Ecto neural progenitor cell (in vitro differentiated cells): ENCODE measurements around the gene OR51A2.
"Not testable (repeated sequence)": the region's sequence is repeated elsewhere in the genome, so short reads cannot be mapped to it uniquely, and the experiment has no call there.

Experiments
- DNase-seq: peaks from one replicate; pipeline ENCODE4 v3.0.0-alpha.2; 2018; ENCODE audit warnings: low spot score

The OR51A2 gene

GRCh38 chr11:4955613-4956012 is at the start of gene OR51A2:
Gene OR51A2, minus strand, starts transcription at chr11:4955713. Its CDS starts 0 bp downstream, at chr11:4955713.
- DNase-seq, result not testable (repeated sequence)

GRCh38 chr11:5004424-5005274 is 49.1 kb upstream of the OR51A2 start:
- DNase-seq, result peak; percentile 53

DNA sequence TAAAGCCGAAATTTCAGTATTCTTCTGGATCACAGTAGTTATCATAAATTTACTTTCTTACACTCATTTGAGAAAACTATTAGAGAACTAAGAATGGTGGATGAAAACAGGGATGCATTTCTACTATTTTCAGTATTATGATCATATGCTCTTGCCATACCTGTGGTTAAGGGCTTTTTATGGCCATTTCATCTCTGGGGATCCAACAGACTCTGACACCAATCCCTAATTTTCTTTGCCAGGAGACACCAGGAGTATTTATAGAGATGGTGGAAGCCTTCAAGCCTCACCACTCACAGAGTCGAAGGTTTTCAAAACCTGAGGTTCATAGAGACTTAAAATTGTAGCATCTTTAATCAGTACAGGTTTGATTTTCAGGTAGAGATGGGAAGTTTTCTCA is 39.0 kb upstream of the OR51A2 start, which contains the start of gene OR51L1:
Gene OR51L1, plus strand, starts transcription at position 301 of the 400 bp plus-strand sequence. CDS start 4,132 bp downstream, outside the sequence.
- no peak for DNase-seq

DNA sequence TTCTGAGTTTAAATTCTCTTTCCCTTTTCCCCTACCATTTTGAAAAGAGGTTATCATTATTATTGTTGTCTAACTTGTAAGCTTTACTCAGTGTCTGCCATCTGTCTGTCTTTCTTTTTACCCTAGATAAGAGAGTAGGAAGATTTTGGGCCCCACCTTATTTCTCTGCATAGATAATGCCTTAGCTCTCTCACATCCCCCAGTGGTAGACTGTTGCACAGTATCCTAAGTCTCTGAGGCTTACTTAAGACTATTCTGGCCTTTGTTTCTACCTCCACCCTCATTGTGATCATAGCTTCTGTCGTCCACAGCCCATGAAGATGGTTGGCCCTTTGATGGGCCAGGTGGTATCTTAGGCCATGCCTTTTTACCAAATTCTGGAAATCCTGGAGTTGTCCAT is 35.5 kb upstream of the OR51A2 start:
- no peak for DNase-seq

DNA sequence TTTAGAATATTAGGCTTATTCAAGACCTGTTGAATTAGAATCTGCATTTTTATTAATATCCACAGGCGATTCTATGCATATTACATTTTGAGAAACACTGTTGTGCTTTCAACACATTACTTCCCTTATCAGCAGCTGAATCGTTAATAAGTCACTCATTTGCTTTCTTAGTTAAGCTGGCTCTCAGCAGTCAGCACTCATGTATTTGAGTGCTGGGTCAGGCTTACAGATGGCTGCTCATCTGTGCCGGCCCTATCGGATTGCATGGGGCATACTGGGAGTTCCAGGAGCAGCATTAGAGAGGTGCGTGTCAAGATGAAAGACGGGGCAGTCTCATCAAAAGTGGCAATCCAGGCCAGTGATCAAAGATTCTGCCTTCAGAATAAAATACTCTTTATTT is 28.3 kb upstream of the OR51A2 start:
- no peak for DNase-seq

DNA sequence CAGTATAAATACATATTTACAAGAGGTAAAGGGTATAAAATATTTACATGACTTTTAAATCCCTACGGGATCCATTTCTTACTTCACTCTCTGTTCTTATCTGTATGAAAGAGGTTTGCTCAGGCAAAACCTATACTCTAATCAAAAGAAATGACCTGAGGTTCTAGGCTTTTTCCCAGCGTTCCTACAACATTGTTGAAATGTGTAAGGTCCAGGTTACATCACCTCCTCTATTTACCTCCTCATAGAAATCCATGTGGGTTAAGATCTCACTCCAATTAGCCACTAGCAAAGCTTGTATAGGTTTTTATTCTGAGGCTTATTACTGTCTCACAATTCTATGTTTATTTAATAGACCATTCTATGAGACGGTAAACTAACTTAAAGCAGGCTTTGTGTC is 27.2 kb upstream of the OR51A2 start:
- DNase-seq, result no peak

- DNase-seq, result no peak
Measured at GRCh38 chr11:4979036-4979435, 23.5 kb upstream of the OR51A2 start.

GRCh38 chr11:4975436-4975835 is 19.9 kb upstream of the OR51A2 start:
- DNase-seq, result no peak

- no peak for DNase-seq
Measured at GRCh38 chr11:4962816-4963215, 7.3 kb upstream of the OR51A2 start.

- no peak for DNase-seq
Measured at GRCh38 chr11:4960877-4961276, 5.4 kb upstream of the OR51A2 start.

- DNase-seq, result no peak
Measured at GRCh38 chr11:4957396-4957795, 1.9 kb upstream of the OR51A2 start.

DNA sequence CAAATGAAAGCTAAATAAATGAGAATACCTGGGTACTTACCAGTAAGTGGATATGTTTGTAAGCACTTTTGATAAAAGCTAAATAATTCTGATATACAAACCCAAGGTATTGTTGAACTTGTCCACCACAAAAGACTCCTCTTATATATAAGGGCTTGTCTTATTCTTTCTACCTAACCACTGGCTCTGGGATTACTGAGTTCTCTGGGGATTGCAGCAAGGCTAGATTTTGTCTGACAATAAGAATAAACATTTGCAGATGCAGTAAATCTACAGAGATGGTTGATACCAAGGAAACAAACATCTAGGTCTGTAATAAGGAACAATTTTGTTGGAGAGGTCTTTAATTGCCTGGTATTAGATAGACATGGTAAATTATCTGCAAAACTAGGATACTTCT is 8.0 kb downstream of the OR51A2 start, which contains the start of gene OR51A4:
Gene OR51A4, minus strand, starts transcription at position 101 of the 400 bp plus-strand sequence. CDS start 505 bp downstream, outside the sequence.
- DNase-seq, result no peak

- DNase-seq, result no peak
Measured at GRCh38 chr11:4936745-4937144, 18.8 kb downstream of the OR51A2 start.

GRCh38 chr11:4932751-4933150 is 22.8 kb downstream of the OR51A2 start:
- DNase-seq, result no peak

GRCh38 chr11:4926608-4927007 is 28.9 kb downstream of the OR51A2 start:
- no peak for DNase-seq

- no peak for DNase-seq
Measured at GRCh38 chr11:4924239-4924638, 31.3 kb downstream of the OR51A2 start, which contains the start of gene OR51G1. Gene OR51G1, minus strand, starts transcription at chr11:4924339. Its CDS starts 0 bp downstream, at chr11:4924339.

- DNase-seq, result no peak
Measured at GRCh38 chr11:4922304-4922703, 33.2 kb downstream of the OR51A2 start.

DNA sequence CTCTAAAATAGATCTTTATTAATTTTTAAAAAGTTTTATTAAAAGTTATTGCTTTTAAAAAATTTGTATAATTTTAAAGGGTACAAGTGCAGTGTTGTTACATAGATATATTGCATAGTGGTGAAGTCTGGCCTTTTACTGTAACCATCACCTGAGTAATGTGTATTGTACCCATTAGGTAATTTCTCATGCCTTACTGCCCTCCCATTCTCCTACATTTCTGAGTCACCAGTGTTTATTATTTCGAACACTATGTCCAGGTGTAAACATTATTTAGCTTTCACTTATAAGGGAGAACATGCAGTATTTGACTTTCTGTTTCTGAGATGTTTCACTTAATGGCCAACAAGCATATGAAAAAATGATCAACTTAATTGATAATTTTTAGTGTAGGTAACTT is 33.7 kb downstream of the OR51A2 start:
- no peak for DNase-seq

GRCh38 chr11:4919250-4919649 is 36.3 kb downstream of the OR51A2 start, which contains the start of gene OR51G2:
Gene OR51G2, minus strand, starts transcription at chr11:4919350. Its CDS starts 3,687 bp downstream, at chr11:4915663.
- DNase-seq, result no peak

DNA sequence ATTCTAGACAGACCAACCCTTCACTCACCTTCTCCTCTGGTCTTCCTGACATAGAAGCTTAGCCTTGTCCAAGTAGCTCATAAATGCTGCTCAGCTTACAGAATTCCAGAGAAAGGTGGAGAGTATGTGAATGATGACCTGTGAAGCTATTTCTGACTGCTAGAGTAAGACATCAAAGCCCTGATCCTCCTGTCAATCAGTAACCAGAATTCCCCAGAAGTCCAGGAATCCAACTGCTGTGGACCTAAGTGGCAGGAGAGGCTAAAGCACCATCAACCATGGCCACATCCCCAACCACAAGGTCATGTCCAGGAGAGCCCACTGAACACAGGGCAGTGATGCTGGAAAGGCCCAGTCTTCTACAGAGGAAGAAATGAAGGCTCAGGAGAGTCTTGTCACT is 38.9 kb downstream of the OR51A2 start:
- no peak for DNase-seq
